ENCODE results near the gene ARHGDIA. TPM values are rescaled to one million over a fixed set of nuclear protein-coding genes. Genes with fewer than 3 reads are reported as not detected.

The ARHGDIA gene
- total RNA-seq, 1 donor from 2014 or later = 340 TPM

DNA sequence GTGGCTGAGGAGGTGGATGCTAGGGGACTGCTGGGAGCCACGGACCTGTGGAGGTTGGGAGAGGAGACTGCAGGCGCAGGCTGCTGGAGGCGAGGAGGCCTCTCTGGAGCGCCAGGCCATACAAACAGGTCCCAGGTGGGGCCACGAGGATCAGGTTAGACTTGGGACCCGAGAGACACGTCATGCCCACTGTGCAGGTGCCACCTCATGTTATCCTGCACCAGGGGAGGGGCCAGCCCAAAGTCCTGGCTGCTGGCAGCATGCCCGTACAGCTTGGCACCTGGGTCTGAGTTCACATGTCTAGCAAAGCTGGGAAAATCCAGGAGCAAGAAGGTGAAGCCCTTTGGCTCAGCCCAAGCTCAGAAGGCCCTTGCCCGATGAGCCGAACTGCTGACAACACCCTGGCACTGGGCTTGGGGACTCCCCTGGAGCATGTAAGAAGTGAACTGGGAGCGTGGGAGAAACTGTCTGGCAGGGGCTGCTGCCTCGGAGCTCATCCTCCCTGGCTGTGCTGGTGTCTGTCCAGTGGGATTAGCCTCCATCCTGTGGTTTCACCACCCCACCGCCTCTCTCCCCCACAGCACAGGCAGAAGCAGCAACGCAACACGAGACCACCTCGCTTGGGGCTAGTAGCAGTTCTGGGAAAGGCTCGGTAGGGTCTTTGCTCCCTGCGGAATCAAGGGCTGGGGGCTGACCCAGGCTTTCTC lies 5.3 kb downstream of the ARHGDIA start:
- DNase-seq (ENCODE audit: low spot score) = peak; percentile 93

DNA sequence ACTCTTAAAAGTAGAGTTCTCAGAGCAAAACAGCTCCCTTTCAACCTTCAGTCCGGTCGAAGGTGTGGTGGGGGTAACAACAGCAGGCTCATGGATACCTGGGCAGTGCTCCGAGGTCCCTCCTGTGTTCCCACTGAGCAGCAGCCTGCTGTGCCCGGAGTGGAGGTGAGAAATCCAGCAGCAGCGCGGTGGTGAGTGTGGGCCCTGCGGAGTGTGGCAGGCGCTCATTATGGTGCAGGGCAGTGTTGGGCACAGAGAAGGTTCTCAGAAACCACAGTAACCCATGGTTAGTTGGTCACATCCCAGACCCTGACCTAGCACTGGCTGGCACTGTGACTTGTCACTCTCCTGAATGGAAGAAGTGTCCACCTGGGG lies 5.8 kb downstream of the ARHGDIA start:
- DNase-seq (ENCODE audit: low spot score) = no peak

DNA sequence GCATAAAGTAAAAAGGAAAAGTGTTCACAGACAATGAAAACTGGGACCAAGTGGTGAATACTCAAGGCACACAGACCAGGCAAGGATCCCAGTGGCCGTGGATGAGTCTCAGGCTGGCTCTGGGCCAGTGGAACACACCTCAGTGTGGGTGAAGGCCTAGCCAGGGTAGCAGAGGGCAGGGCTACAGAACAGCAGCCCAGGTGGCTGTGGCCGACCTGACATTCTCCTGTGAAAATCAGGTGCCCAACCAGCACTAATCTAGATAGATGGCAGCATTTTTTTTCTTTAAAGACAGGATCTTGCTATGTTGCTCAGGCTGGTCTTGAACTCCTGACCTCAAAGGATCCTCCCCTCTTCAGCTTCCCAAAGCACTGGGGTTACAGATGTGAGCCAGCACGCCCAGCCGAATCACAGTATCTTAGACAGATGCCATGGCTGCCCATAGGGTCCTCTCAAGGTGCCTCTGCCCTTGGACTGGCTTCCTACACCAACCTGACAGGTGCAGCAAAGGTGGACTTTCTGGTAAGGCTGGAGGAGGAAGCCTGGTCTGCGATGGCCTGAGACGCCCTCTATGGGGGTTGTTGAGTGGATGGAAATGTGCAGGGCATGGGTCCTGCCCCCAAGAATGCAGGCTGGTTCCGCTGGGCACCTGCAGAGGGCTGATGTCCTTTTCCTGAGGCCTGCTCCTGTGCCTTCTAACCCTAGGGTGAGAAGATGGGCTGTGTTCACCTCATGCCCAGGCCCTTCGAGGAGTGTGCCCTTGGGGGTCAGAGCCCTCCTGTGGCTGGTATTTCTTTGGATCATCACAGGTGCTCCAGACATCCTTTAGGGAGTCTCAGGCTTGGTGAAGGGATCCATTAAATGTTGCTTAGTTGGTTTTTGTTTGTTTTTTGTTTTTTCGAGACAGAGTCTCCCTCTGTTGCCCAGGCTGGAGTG lies 7.0 kb downstream of the ARHGDIA start:
- no peak for DNase-seq (ENCODE audit: low spot score)

DNA sequence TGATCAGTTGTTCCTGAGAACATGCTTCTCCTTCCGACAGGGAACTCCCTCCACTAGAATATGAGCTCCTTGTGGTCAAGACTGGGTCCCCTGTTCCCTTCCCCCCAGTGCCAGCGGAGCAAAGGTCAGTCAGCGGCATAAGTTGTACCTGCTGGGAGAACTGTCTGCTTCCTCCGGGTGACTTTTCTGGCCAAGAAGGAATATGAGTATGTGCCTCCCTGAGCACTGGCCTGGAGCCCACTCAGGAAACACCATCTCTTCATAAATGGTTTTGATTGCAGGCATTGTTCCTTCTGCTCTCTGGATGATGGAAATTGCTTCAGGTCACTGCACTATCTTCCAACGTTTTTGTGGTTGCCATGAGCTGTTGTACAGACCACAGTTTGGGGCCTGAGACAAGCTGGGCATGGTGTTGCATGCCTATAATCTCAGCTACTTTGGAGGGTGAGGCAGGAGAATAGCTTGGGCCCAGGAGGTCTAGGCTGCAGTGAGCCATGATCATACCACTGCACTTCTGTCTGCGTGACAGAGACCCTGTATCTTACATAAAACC lies 7.9 kb downstream of the ARHGDIA start:
- DNase-seq (ENCODE audit: low spot score) = no peak

DNA sequence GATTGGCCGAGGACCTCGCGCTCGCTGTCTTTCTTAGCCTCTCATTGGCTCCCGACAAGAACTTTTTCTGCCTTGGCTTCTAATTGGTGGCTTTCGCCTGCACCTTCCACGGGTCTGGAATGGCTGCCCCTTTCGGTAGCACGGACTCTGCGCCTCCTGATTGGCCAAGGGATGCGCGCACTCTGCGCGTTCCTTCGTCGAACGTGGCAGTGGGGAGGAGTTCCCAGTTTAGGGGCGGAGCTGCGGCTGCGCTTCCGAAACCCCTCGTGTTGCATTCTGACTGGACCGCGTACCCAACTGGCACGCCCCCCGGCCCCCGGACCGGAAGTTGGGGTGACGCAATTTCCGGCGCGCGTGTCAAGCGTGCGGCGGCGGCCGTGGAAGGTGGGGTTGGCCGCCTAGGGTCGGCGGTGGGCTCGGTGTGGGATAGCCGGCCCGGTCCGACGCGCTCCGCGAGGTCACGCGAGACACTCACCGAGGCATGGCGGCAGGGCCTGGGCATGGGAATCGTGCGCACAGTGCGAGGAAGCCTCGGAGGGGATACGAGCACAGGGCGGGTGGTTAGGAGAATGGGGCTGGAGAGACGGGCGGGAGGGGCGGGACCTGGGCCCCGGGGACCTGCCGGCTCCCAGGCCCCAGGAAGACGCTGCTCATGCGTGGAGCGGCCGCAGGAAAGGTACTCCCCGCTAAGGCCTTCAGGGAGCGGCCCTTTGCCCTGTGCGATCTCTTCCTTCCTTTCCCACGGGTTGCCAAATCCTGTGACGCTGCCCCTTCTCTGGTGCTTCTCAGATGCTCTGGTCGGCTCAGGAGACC lies 10.2 kb downstream of the ARHGDIA start:
- DNase-seq (ENCODE audit: low spot score) = peak; percentile 100

DNA sequence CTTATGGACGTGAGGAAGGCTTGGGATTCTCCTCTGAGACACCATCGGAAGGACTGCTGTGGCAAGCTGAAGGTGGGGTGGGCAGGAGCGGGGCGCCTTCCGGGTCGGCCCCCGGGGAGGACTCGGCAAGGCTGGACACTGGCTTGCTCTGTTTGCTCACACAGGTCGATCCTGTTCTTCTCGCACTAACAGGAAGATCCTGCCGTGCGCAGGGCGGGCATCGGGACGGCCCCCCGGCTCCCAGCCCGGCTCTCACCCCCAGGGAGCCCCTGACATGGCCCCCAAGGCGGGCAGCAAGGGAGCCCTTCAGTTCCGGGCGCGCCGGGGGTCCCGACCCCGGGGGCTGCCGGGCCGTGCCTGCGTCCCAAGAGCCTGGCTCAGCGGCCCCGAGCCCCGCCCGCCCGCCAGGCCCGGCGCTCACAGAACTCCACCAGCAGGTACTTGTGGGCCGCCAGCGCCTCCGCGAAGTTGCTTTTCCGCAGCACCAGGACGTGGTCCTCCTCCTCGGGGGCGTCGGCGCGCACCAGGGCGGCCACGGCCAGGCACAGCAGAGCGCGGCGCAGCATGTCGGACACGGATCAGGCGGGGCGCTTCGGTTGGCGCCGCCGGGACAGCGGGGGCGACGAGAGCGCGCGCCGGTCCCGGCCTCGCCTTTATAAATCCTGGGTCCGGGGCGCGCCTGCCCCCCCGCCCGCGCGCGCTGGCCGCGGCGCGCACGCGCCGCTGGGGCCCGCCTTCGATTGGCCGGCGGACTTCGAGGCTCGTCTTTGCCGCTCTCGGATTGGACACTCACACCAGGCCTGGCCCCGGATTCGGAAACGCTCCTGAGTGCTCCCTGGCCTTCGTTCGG lies 11.0 kb downstream of the ARHGDIA start, which contains the start of gene P4HB:
TSS of gene P4HB (minus strand) at position 630 of the 850 bp plus-strand sequence. CDS start at position 566, 64 bp downstream.
- DNase-seq (ENCODE audit: low spot score) = no peak

DNA sequence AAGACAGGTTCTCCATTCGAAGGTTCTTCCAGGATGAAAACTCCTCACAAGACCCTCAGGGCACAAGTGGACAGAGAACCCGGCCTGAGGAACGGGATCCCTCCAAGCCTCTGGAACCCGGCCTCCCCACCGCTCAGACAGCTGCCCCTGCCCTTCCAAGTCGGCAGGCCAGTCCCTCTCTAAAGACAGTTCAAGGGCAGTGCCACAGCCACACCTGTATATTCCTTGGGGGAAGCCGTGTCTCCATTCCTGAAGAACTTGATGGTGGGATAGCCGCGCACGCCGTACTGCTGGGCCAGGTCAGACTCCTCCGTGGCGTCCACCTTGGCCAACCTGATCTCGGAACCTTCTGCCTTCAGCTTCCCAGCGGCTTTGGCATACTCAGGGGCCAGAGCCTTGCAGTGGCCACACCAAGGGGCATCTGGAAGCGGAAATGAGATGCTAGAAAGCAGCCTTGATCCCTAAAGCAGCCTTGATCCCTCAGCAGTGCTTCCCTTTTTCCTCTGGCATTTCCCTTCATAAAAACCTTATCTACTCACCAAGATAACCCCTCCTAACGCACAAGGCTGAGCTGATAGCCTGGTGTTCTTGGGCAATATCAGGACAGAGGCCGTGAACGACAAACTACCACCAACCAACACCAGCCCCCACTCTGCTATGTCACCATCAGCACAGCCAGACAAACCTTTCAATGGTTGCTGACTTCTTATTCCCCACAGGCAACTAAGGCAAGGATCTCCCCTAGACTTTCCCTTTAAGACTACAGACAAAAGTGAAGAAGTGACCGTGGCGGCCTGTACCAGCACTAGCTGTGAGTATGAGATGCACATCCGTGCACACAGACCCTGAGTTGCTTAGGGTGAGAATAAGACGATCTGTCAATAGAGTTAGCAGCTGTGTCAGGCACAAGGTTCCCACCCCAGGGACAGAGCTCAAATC lies 11.9 kb downstream of the ARHGDIA start:
- no peak for DNase-seq (ENCODE audit: low spot score)

DNA sequence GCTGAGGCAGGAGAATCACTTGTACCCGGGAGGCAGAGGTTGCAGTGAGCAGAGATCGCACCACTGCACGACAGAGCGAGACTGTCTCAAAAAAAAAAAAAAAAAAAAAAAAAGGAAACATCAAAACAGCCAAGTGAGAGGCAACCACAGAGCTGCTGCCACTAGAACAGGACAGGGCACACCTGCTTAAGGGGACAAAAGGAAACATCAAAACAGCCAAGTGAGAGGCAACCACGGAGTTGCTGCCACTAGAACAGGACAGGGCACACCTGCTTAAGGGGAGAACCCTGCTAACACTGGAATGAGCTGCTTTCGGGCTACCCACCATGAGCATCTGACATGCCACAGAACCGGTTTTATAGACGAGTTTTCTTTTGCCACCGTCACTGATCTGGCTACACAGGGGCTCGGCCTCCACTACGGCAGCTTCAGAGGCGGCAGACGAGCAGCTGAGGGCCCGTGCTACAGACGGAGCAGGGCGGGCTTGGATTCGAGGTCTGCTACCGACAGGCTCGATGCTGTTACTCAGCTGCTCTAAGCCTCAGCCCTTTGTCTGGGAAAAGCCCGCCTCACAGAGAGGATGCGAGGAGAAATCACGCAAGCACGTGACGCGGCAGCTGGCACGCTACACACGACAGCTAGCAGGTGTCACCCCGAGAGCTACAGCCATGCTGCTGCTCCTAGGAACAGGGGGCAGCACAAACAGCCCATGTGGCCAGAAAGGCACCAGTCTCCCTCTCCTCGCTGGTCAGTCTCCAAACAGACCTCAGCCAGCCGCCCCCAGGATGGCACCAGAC lies 12.8 kb downstream of the ARHGDIA start:
- DNase-seq (ENCODE audit: low spot score) = no peak

DNA sequence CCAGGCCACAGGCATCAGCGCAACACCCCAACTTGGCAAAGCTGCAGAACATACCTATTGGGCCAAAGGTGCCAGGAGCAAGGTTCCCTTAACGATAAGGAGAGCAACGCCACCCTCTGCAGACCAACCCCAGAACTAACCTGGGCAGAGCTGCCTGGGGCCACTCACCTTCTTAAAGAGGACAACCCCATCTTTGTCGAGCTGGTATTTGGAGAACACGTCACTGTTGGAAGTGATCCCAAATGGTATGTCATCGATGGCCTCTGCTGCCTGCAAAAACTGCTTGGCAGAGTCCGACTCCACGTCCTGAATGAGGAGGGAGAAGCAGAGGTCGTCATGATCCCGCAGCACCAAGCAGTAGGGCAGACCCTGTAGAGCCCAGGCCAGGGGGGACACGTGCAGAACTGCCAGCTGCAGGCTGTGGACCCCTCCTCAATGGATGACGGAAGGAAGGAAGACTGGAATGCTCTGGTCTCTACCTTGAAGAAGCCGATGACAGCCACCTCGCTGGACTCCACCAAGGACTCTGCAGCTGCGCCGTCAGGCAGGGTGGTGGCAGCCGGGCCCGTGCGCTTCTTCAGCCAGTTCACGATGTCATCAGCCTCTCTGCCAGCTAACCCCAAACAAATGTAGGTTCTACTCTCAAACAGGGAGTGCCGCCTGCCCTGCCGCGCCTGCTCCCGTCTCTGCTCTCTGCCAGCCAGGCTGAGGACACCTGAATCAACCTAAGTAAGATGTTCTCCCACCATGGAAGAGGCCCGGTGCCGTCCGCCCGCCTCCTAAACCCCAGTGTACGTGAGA lies 16.0 kb downstream of the ARHGDIA start:
- peak; percentile 69 for DNase-seq (ENCODE audit: low spot score)

DNA sequence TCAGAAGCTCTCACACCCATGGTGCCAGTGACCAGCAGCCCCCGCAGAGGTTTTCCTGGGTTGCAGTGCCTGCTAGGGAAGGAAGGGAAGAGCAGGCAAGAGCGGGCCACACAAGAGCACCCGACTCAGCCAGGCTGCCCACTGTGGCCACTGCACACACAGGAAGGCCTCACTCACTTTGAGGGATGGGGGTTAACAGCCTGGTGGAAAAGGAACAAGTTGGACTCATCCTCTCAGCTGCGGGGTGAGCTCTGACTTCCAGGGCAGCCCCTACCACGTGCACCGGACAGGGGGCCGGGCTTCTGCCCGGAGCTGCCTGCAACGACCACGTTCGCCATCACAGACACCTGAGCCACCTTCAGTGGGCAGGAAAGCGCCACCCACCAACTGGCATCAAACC lies 18.9 kb downstream of the ARHGDIA start:
- no peak for DNase-seq (ENCODE audit: low spot score)

DNA sequence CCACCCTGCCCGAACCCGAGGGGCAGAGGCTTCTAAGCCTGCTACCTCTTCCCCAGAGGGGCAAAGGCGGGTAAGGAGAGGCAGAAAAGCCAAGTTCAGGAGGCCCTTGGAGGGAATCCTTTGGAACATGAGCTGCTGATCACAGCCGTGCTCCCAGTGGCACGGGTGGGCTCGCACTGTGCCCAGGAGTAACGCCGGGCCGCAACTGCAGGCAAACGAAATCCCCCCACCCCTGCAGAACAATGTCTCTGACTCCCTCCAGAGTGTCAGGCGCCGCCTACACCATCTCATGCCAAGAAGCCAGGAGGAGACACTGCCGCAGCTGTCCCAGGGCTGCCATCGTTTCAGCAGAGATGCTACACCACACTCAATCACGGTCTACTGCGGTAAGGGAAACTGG lies 19.7 kb downstream of the ARHGDIA start:
- no peak for DNase-seq (ENCODE audit: low spot score)

DNA sequence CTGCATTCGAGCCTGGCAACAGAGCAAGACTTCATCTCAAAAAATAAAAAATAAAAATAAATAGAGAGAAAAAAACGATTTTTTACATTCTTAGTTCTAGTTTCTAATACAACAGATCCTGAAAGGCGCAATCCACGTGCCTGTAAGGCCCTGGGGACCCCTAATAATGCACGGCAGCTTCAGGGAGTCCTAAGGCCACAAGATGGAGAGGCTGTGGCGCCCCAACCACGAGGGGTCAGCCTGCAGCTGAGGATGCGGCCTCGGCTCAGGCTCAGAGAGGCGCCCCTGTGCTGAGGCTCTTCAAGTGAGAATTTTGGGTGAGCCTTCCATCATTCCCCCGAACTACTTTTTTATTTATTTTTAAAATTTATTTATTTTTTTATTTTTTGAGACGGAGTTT lies 21.7 kb downstream of the ARHGDIA start:
- DNase-seq (ENCODE audit: low spot score) = no peak

DNA sequence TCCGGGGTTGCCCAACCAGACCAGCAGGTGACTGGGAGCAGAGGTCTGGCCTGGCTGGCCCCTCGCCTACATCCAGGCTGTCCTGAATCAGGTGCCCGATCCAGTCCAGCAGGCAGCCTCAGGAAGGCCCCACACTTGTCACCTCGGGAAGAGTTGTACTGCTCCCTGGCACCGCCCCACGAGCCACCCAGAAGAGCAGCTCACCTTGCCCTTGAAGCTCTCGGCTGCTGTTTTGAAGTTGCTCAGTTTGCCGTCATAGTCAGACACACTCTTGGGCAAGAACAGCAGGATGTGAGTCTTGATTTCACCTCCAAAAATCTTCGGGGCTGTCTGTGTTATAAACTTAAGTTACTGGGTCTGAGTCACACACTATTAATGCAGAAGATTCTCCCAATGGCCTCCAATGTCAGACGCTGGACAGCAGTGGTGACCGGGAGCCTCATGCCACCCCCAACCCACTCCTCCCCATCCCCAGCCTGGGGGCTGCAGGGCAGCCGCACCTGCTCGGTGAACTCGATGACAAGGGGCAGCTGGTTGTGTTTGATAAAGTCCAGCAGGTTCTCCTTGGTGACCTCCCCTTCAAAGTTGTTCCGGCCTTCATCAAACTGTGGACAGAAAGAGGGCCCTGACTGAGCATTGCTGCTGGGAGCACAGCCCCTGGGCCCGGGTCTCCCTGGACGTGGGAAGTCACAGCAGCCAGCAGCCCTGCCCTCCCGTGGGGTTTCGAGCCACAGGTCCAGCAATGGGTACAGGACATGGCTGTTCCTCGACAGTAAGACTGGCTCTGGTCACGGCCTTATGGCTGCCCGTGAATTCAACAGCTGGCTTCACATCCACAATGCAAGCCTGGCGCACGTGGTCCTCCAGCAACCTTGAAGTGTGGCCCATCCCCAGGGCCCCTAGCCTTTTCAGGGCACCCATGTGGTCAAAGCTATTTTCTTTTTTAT lies 24.1 kb downstream of the ARHGDIA start:
- DNase-seq (ENCODE audit: low spot score) = no peak

DNA sequence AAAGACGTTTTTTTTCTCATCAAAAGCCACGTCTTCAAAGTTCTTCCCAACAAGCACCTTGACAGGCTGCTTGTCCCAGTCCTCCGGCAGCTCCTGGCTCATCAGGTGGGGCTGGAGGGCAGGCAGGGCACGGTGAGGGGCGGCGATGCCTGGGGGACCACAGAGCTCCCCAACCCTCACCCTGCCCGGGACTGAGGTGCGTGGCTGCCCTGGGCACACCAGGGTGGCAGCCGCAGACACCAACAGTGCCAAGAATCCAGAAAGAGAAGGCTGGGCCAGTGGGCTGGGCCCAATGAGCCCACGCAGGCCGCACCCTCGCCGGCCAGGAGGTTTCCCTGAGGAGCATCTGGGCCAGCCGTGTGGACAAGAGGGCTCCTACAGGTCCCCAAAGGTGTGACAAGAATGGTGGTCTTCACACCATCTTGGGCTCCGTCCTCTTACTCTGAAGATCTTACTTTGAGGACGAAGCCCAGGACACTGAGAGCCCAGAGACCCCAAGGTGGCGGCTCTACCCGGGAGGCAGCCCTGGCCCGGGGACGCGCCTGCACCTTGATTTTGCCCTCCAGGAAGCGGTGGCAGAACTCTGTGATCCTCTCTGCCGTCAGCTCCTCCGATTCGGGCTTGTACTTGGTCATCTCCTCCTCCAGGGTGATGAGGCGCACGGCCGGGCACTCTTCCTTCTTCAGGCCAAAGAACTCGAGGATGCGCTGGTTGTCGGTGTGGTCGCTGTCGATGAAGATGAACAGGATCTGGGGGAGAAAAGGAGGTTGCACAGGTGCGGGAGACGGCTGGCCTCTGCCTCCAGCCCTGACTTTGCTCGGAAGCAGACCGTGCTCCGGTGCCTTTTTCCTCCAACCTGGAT lies 25.0 kb downstream of the ARHGDIA start:
- DNase-seq (ENCODE audit: low spot score) = no peak

DNA sequence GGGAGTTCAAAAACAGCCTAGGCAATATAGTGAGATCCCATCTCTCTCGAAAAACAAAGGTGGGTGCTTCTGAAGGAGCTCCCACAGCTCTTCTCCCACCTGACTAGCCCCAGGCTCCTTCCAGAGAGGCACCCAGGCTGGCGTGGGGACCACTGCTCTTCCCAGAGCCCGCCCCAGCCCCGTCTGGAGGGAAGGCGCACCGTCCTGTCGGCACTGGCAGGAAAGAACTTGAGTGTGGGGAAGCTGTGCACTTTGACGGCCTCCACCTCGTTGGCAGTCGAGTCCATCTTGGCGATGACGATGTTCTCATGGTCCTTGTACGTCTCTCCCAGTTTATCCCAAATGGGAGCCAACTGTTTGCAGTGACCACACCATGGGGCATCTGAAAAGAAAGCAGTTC lies 25.8 kb downstream of the ARHGDIA start:
- no peak for DNase-seq (ENCODE audit: low spot score)

DNA sequence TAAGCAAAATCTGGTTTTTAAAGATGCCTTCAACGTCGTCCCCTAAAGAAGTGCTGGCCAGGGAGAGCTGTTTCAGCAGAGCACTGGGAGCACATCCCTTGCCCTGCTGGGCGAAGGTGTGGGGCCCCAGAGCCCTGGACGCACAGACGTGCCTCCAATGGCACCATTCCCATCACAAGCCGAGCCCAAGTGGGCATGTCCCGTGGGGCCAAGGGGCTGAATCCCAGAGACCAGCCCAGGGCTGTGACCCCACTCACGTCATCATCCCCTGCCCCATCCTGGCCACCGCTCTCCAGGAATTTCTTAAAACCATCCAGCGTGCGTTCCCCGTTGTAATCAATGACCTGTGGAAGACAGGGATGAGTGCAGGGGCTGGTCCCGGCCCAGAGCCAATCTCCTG lies 26.2 kb downstream of the ARHGDIA start:
- no peak for DNase-seq (ENCODE audit: low spot score)

All from mucosa of gallbladder (tissue), 1 donor.